Smooth muscle cell (in vitro differentiated cells): ENCODE measurements around the gene DENND4C. TPM values are rescaled to one million over a fixed set of nuclear protein-coding genes. Genes with fewer than 3 reads are reported as not detected.

Experiments
- DNase-seq: peaks from one replicate; lab custom pipeline; 2025; ENCODE audit not compliant: unreplicated experiment; lab: John Stamatoyannopoulos, UW
- H2AFZ ChIP-seq: fragments of 200-600 bp; sonication (generic); 2 replicates; pipeline ENCODE4 v1.6.0; 2016; ENCODE audit warnings: antibody characterized with exemption, low read depth, mild to moderate bottlenecking
- H3F3A ChIP-seq: fragments of 200-600 bp; sonication (generic); 2 replicates; pipeline ENCODE4 v1.6.0; 2017; ENCODE audit warnings: antibody characterized with exemption, low read depth
- H3K27ac ChIP-seq: fragments of 200-600 bp; sonication (generic); 2 replicates; pipeline ENCODE4 v1.5.1; 2016; ENCODE audit warnings: low read depth, mild to moderate bottlenecking
- H3K27me3 ChIP-seq: fragments of 200-600 bp; sonication (generic); 2 replicates; pipeline ENCODE4 v1.6.1; 2016; ENCODE audit warnings: low read depth, mild to moderate bottlenecking
- H3K36me3 ChIP-seq: fragments of 200-600 bp; sonication (generic); 2 replicates; pipeline ENCODE4 v1.5.1; 2016; ENCODE audit warnings: low read depth
- H3K4me1 ChIP-seq: fragments of 200-600 bp; sonication (generic); 2 replicates; pipeline ENCODE4 v1.5.1; 2016; ENCODE audit warnings: low read depth
- H3K4me2 ChIP-seq: fragments of 200-600 bp; sonication (generic); 2 replicates; pipeline ENCODE4 v1.6.0; 2016; ENCODE audit warnings: mild to moderate bottlenecking
- H3K4me3 ChIP-seq: fragments of 200-600 bp; sonication (generic); 2 replicates; pipeline ENCODE4 v1.5.1; 2016; ENCODE audit warnings: mild to moderate bottlenecking
- H3K79me2 ChIP-seq: fragments of 200-600 bp; sonication (generic); 2 replicates; pipeline ENCODE4 v1.6.0; 2016; ENCODE audit warnings: low read depth, mild to moderate bottlenecking
- H3K9ac ChIP-seq: fragments of 200-600 bp; sonication (generic); 2 replicates; pipeline ENCODE4 v1.6.0; 2016; ENCODE audit warnings: low read depth
- H3K9me3 ChIP-seq: fragments of 200-600 bp; sonication (generic); replicated peaks from 2 replicates; pipeline ENCODE4 v1.5.1; 2016; ENCODE audit warnings: low read depth
- H4K20me1 ChIP-seq: fragments of 200-600 bp; sonication (generic); 2 replicates; pipeline ENCODE4 v1.6.0; 2016; ENCODE audit warnings: low read depth
- CTCF ChIP-seq: fragments of 200-600 bp; sonication (generic); IDR thresholded peaks from 2 replicates; pipeline ENCODE4 v1.5.1; 2017; ENCODE audit warnings: borderline replicate concordance, mild to moderate bottlenecking, antibody characterized with exemption; ENCODE audit not compliant: insufficient read depth, poor library complexity, severe bottlenecking
- WGBS: methylation state at CpG from one replicate; pipeline ENCODE4 v1.1.7; 2016; ENCODE audit warnings: low lambda C conversion rate; 5-methylcytosine and 5-hydroxymethylcytosine counted together
- polyA plus RNA-seq: library from polyadenylated mRNA; unstranded; fragments of >200 nt; fragmentation: Nextera tagmentation; extraction: Ambion mirVana; gene quantifications from 2 replicates; pipeline ENCODE4 v1.2.1, GENCODE V29; 2016
- total RNA-seq: library from RNA; depleted of rRNA; stranded (reverse); fragments of >200 nt; gene quantifications from 2 replicates; pipeline ENCODE4 v1.2.3, GENCODE V29; 2014

The DENND4C gene
- total and polyA plus RNA-seq, 2 experiments from 2014 or later: 4.0 to 24.8 TPM

- peaks cover 62% of the 10 kb centered on the region for H3K79me2 ChIP-seq
- no peaks in the 10 kb centered on the region for H3K27me3 ChIP-seq
- peak overlapping the region; percentile 67 for H3K27ac ChIP-seq
- H4K20me1 ChIP-seq: peaks cover 58% of the 10 kb centered on the region
- peaks cover 15% of the 10 kb centered on the region for H3K4me1 ChIP-seq
- DNase-seq: no peak
- 31% methylated on average over 14 of the region's 14 CpGs for WGBS
- no peaks in the 10 kb centered on the region for H3K36me3 ChIP-seq
- H3K4me3 ChIP-seq: peak overlapping the region; percentile 93
- no peak for TF ChIP-seq CTCF
- H3K9me3 ChIP-seq: no peaks in the 10 kb centered on the region
- no peaks in the 10 kb centered on the region for H3F3A ChIP-seq
- H3K4me2 ChIP-seq: peak overlapping the region; percentile 97
- H2AFZ ChIP-seq: peak overlapping the region; percentile 96
- H3K9ac ChIP-seq: peak overlapping the region; percentile 82
Observed at GRCh38 chr9:19231904-19232822, 1.7 kb downstream of the DENND4C start.

GRCh38 chr9:19232823-19233194 lies 2.3 kb downstream of the DENND4C start:
- Histone ChIP-seq H3K79me2 (peaks cover 69% of the 10 kb centered on the region), H3K9ac (no peak overlapping the region), H3F3A (no peaks in the 10 kb centered on the region), H4K20me1 (peaks cover 61% of the 10 kb centered on the region), H3K36me3 (no peaks in the 10 kb centered on the region), H3K4me3 (peak overlapping the region; percentile 93), H2AFZ (no peak overlapping the region), H3K4me2 (peak overlapping the region; percentile 97), H3K9me3 (no peaks in the 10 kb centered on the region), H3K27ac (no peak overlapping the region), H3K4me1 (peaks cover 15% of the 10 kb centered on the region), H3K27me3 (no peaks in the 10 kb centered on the region)
- no peak for TF ChIP-seq CTCF
- WGBS: 62% methylated on average over 1 of the region's 1 CpG
- no peak for DNase-seq

- no peak overlapping the region for H2AFZ ChIP-seq
- DNase-seq: no peak
- H3K79me2 ChIP-seq: peaks cover 71% of the 10 kb centered on the region
- no peak overlapping the region for H3K4me2 ChIP-seq
- H3K36me3 ChIP-seq: no peaks in the 10 kb centered on the region
- 86% methylated on average over 5 of the region's 5 CpGs for WGBS
- peaks cover 61% of the 10 kb centered on the region for H4K20me1 ChIP-seq
- H3K9ac ChIP-seq: no peak overlapping the region
- peaks cover 15% of the 10 kb centered on the region for H3K4me1 ChIP-seq
- H3K27me3 ChIP-seq: no peaks in the 10 kb centered on the region
- no peaks in the 10 kb centered on the region for H3F3A ChIP-seq
- no peak for TF ChIP-seq CTCF
- peak overlapping the region; percentile 93 for H3K4me3 ChIP-seq
- H3K27ac ChIP-seq: no peak overlapping the region
- no peaks in the 10 kb centered on the region for H3K9me3 ChIP-seq
Observed at GRCh38 chr9:19233344-19233743, 2.9 kb downstream of the DENND4C start.

DNA sequence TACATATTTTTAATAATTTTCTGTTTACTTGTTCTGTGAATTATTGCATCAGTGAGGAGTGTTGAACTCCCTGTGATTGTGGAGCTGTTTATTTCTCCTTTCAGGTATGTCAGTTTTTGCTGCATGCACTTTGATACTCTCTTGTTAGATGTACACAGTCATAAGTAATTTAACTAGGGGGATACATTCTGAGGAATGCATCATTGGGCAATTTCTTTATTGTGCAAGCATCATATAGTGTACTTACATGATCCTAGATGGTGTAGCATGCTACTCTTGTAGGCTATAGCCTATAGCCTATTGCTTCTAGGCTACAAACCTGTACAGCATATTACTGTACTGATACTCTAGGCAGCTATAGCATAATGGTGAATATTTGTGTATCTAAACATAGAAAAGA lies 9.5 kb downstream of the DENND4C start:
- Histone ChIP-seq H3K27me3 (no peaks in the 10 kb centered on the region), H3K9ac (no peak overlapping the region), H3F3A (no peaks in the 10 kb centered on the region), H3K4me1 (no peaks in the 10 kb centered on the region), H4K20me1 (peaks cover 86% of the 10 kb centered on the region), H3K36me3 (no peaks in the 10 kb centered on the region), H2AFZ (no peak overlapping the region), H3K4me3 (no peak overlapping the region), H3K9me3 (no peaks in the 10 kb centered on the region), H3K4me2 (no peak overlapping the region), H3K27ac (no peak overlapping the region), H3K79me2 (peaks cover 94% of the 10 kb centered on the region)
- TF ChIP-seq CTCF: no peak
- DNase-seq: no peak
